IgD-negative memory B cell (primary cell): Measurements from ENCODE around the gene DNAI4. TPM values are rescaled to one million over a fixed set of nuclear protein-coding genes. Genes with fewer than 3 reads are reported as not detected.

Experiments
- H3K27ac Mint-ChIP-seq, 3 donors: one replicate each; pipeline ENCODE4 v1.8.0; 2020 to 2022; ENCODE audit warnings: mild to moderate bottlenecking in 3 of 3, mixed read lengths in 3 of 3, moderate library complexity in 1 of 3
- H3K27me3 Mint-ChIP-seq: one replicate; pipeline ENCODE4 v1.8.0; 2021; ENCODE audit warnings: mixed read lengths
- H3K36me3 Mint-ChIP-seq: one replicate; pipeline ENCODE4 v1.8.0; 2020; ENCODE audit warnings: mild to moderate bottlenecking, mixed read lengths
- H3K4me1 Mint-ChIP-seq, 3 donors: one replicate each; pipeline ENCODE4 v1.8.0; 2020 to 2022; ENCODE audit warnings: mixed read lengths in 3 of 3, mild to moderate bottlenecking in 1 of 3
- H3K4me3 Mint-ChIP-seq, 4 donors: one replicate each; pipeline ENCODE4 v1.8.0; 2020 to 2022; ENCODE audit warnings: mild to moderate bottlenecking in 4 of 4, mixed read lengths in 4 of 4, moderate library complexity in 3 of 4
- H3K9me3 Mint-ChIP-seq, 3 donors: one replicate each; pipeline ENCODE4 v1.8.0; 2020 to 2021; ENCODE audit warnings: mixed read lengths in 3 of 3, mild to moderate bottlenecking in 1 of 3
- polyA plus RNA-seq: library from polyadenylated mRNA; unstranded; fragments of 300-500 nt; fragmentation: Illumina TruSeq; gene quantifications from one replicate; pipeline ENCODE4 v1.2.3, GENCODE V29; 2021

Gene DNAI4
- polyA plus RNA-seq, 1 donor from 2014 or later: 0.48 TPM

DNA sequence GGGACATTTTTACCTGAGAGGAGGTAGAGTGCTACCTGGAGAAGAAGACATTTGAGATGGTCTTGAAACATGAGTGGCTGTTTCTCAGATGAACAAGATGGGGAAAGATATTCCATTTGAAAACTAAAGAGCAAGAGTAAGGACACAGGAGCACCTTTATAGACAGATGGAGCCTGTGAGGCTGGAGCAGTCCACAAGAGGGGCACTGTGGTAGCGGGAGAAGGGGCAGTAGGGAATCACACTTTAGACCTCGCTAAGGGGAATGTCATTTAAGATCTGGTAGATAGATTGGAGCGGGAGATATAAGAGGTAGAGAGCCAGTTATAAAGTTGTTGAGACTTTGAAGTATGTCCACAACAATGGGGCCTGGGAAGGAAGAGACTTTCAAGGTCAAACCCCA lies 149.0 kb downstream of the DNAI4 start:
- H3K4me3 Mint-ChIP-seq: no peak overlapping the region
- peaks cover 0 to 2% (median 0%) of the 10 kb centered on the region in 3 donors for H3K9me3 Mint-ChIP-seq
- H3K36me3 Mint-ChIP-seq: peaks cover 2% of the 10 kb centered on the region
- H3K4me1 Mint-ChIP-seq: peaks cover 0 to 2% (median 0%) of the 10 kb centered on the region in 3 donors
- H3K27me3 Mint-ChIP-seq: peaks cover 5% of the 10 kb centered on the region
- no peak overlapping the region for H3K27ac Mint-ChIP-seq

DNA sequence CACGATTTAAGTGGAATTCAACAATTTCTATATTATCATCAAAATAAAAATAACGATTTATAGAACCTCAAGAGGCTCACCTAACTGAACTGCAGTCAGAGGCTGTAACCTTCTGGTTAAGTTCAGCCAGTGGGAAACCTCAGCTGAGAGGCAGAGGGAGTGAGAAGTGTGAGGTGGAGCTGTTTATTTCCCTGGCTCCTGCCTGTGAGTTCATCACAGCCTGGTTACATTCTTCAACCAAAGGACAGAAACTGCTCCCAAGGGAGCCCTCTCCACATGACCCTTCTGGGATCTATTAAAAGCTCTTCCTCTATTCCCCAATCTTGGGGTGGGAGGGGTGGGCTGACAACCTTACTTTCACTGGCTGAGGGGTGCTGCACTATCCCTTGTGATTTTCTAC lies 150.2 kb downstream of the DNAI4 start:
- Mint-ChIP-seq H3K27me3 (peaks cover 1% of the 10 kb centered on the region), H3K4me3 (no peak overlapping the region), H3K4me1 (peaks cover 0 to 1% (median 0%) of the 10 kb centered on the region in 3 donors), H3K9me3 (no peaks in the 10 kb centered on the region), H3K27ac (no peak overlapping the region), H3K36me3 (no peaks in the 10 kb centered on the region)

DNA sequence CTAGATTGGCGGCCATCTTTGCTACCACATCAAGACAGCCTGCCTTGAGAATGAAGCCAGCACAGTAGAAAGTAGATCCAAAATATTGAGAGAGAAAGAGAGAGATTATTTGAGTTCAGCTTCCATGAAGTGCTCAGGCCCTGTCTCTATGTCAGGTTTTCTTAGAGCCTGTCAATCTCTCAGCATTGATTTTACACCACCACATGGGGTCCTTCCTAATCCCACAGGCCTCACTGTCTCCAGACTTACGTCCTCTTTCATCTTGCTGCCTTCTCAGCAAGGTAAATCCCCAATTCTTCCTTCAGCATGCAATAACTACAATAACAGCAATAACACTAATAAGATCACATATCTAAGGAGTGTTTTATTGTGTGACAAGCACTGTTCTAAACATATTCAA lies 151.4 kb downstream of the DNAI4 start:
- Mint-ChIP-seq H3K27ac (no peak overlapping the region), H3K4me3 (no peak overlapping the region), H3K9me3 (no peaks in the 10 kb centered on the region), H3K36me3 (no peaks in the 10 kb centered on the region), H3K27me3 (peaks cover 1% of the 10 kb centered on the region), H3K4me1 (no peaks in the 10 kb centered on the region)

DNA sequence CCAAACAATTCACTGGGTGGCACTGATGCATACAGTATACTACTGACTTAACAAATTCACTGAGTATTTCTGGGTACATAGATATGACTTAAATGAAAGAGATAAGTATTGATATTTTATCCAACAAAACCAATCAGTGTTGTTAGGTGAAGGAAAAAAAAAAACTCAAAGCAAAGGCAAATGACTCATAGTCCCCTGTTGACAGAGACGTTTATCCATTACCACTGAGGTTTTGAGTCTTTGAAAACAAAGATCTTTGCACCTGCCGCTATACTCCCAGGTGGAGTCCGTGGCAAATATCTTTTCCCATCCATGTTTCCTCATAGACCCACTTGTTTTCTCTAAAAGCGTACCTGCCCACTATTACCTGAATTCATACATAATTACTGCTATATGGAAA lies 154.0 kb downstream of the DNAI4 start:
- no peaks in the 10 kb centered on the region for H3K4me1 Mint-ChIP-seq
- H3K27ac Mint-ChIP-seq: peak overlapping the region in 1 of 3 donors; percentile 6
- peaks cover 3% of the 10 kb centered on the region for H3K27me3 Mint-ChIP-seq
- H3K36me3 Mint-ChIP-seq: no peaks in the 10 kb centered on the region
- no peaks in the 10 kb centered on the region for H3K9me3 Mint-ChIP-seq
- H3K4me3 Mint-ChIP-seq: no peak overlapping the region

DNA sequence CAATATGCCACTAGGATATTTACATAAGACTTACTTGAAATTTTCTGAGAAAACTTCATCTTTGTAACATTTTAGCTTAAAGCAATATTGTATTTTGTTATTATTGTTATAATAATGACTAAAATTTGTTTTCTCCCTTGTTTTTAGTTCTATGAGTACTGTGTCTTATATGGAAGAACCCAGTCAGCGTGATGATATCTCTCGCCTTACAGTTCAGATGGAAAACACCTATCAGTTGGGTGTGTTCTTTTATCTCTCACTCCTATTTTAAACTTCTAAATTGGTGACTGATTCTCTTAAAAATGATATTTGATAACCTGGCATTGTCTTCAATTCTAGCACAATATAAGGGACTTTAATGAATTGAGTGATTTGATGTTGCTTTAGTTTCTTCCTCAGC lies 154.4 kb downstream of the DNAI4 start:
- H3K4me1 Mint-ChIP-seq: no peaks in the 10 kb centered on the region

DNA sequence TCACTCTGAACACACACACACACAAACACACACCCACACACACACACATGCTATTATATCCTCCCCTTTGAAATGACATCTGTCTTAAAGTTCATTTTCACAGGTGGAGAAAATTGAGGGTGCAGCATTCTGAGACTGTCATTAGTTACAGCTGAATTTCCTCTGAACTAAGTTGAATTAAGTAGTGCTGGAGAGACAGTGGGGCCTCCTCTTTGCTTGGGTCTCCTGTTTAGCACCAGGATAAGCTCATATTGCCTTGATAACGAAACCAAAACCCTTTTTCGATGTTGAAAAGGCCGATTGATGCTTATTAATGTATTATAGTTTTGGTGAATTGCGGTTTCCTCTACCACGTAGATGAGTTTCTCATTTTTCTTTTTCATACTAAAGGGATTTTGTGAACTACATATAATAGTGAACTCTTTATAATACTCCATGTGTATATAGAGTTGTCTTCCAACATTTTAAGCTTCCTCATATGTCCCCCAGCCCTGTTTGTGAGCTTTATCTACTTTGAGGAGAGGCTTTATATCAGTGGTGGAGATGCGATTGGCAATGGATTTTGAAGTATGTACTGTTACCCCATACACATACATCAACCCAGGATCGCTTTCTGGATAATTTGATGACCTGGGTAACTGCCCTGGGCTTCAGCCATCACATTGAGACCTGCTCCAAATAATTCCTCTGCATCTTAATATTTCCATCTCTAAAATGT lies 155.0 kb downstream of the DNAI4 start:
- H3K4me1 Mint-ChIP-seq: peaks cover 0 to 3% (median 0%) of the 10 kb centered on the region in 3 donors
- H3K9me3 Mint-ChIP-seq: no peaks in the 10 kb centered on the region
- no peaks in the 10 kb centered on the region for H3K36me3 Mint-ChIP-seq
- H3K27ac Mint-ChIP-seq: no peak overlapping the region
- H3K4me3 Mint-ChIP-seq: no peak overlapping the region
- H3K27me3 Mint-ChIP-seq: peaks cover 1% of the 10 kb centered on the region

More for the DNA sequence above, 154.4 kb downstream of the DNAI4 start:
- Mint-ChIP-seq H3K9me3 (no peaks in the 10 kb centered on the region), H3K36me3 (no peaks in the 10 kb centered on the region), H3K4me3 (no peak overlapping the region), H3K27me3 (peaks cover 1% of the 10 kb centered on the region), H3K27ac (no peak overlapping the region)

DNA sequence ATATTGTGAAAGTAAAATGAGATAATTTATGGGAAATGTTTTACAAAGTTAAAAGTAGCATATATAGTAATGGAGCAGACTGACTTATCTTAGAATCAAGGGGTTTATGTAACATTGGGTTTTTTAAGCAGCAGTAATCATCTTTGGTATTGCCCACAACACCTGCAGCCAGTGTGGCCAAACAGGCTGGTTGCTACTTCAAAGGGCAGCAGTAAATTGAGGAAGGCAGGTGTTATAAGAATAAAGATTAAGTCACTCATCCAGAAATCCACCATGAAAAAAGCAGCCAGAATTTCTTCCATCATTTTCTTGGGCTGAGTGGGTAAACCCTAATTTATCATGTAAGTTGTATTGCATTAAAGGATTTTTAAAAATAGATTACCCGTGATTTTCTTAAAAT lies 155.7 kb downstream of the DNAI4 start:
- Mint-ChIP-seq H3K27me3 (peaks cover 1% of the 10 kb centered on the region), H3K4me3 (no peak overlapping the region), H3K27ac (no peak overlapping the region), H3K4me1 (peaks cover 0 to 3% (median 0%) of the 10 kb centered on the region in 3 donors), H3K9me3 (no peaks in the 10 kb centered on the region), H3K36me3 (no peaks in the 10 kb centered on the region)

DNA sequence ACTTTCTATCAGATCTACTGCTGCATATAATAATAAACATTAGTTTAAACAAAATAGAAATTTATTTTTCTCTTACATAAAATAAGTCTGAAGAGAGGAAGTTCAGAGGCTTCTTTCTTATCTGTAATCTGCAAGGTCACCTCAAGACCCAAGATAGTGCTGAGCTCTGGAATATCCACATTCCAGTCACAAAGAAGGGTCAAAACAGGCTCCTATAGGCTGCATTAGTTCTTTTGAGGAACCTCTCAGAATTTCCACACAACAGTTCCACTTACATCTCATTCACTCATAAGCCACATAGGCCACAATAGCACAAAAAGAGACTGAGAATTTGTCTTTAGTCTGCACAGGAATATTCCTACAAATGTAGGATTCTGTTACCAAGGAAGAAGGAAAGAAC lies 157.0 kb downstream of the DNAI4 start:
- Mint-ChIP-seq H3K9me3 (no peaks in the 10 kb centered on the region), H3K4me3 (no peak overlapping the region), H3K4me1 (peaks cover 0 to 3% (median 0%) of the 10 kb centered on the region in 3 donors), H3K36me3 (no peaks in the 10 kb centered on the region), H3K27me3 (peaks cover 1% of the 10 kb centered on the region), H3K27ac (no peak overlapping the region)

DNA sequence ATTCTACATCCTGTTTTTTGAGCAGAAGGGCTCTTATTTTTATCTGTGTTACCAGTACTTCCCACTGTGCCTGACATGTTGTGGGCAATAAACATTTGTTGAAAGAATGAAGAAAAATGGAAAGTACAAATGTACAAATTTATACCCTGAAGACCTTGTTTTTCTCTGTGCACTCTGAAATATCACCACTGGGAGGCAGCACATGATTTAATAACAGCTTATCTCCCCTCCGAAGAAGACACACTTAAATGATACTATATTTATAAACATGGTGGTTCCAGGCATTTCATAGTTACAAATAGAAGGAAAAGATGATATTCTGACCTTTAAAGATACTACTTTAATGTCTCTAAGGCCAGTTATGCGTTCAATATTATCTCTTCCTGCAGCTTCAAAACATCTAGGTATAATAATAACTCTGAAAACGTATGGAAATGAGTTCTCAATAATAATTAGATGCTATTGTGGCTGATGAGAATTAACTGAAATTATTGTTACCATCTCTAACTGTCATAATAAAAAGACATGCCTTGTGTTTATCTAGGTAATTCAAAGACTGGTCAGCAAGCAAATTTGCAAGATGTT lies 159.6 kb downstream of the DNAI4 start:
- H3K27me3 Mint-ChIP-seq: peaks cover 1% of the 10 kb centered on the region
- peaks cover 0 to 3% (median 0%) of the 10 kb centered on the region in 3 donors for H3K4me1 Mint-ChIP-seq
- H3K4me3 Mint-ChIP-seq: no peak overlapping the region
- H3K9me3 Mint-ChIP-seq: no peaks in the 10 kb centered on the region
- H3K27ac Mint-ChIP-seq: no peak overlapping the region
- no peaks in the 10 kb centered on the region for H3K36me3 Mint-ChIP-seq

Other genes with a start within 250 kb of the DNAI4 start
- not detected for gene DYNLT5, start 172.4 kb downstream of the DNAI4 start, polyA plus RNA-seq
- gene INSL5, start 123.6 kb downstream of the DNAI4 start, polyA plus RNA-seq: not detected
- gene MIER1, start 134 bp upstream of the DNAI4 start, polyA plus RNA-seq: 34.6 TPM
- gene SLC35D1, start 129.3 kb upstream of the DNAI4 start, polyA plus RNA-seq: 3.2 TPM
- gene C1orf141, start 210.1 kb upstream of the DNAI4 start, polyA plus RNA-seq: not detected
- gene IL23R, start 241.6 kb upstream of the DNAI4 start, polyA plus RNA-seq: not detected